GM19395 (cell line): ENCODE results near the gene GFAP.
"Not testable (repeated sequence)": the region's sequence is repeated elsewhere in the genome, so short reads cannot be mapped to it uniquely, and the experiment has no call there.

ENCODE experiments used
- ATAC-seq: cut with Tn5 transposase; IDR thresholded peaks from one replicate; pipeline ENCODE4 v1.9.1; 2021; ENCODE audit warnings: mild to moderate bottlenecking, moderate library complexity; ENCODE audit not compliant: unreplicated experiment

GFAP gene

DNA sequence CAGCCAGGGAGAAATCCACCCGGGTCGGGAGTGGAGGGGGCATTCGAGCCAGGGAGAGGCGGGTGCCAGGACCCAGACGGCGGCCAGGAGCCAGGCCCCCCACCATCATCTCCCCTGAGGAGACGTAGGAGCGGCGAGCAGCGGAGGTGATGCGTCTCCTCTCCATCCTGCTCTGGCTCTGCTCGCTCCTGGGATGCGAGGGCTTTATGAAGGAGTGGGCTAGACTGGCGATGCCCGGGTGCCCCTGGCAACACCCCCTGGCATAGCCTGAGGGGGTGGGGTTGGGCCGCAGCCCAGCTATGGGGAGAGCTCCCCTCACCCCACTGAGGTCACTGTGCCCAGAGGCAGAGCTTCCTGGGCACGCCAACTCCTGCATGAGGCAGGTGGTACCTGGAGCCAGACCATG lies at the start of gene GFAP:
GFAP (minus strand) TSS at position 180 of the 406 bp plus-strand sequence; CDS start at position 166, 14 bp downstream.
- no peak for ATAC-seq

DNA sequence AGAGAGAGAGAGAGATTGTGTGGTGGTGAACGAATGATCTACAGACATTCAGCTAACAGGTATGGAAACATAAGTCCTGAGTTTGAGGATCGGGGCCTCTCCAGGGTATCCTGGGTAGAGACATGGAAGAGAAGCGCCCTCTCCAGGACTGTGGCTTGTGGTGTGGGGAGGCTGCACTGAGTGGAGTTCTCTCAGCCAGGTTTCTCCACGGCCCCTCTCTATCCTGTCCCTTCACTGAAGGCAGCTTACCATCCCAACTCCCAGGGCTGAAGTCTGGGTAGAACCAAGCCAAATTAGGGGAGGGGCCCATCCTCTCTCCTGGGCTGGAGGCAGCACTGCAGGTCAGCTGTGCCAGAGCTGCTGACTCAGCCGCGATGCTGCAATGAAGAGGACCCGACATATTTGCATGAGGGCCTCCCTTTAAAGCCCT lies 46.6 kb upstream of the GFAP start:
- ATAC-seq: no peak

DNA sequence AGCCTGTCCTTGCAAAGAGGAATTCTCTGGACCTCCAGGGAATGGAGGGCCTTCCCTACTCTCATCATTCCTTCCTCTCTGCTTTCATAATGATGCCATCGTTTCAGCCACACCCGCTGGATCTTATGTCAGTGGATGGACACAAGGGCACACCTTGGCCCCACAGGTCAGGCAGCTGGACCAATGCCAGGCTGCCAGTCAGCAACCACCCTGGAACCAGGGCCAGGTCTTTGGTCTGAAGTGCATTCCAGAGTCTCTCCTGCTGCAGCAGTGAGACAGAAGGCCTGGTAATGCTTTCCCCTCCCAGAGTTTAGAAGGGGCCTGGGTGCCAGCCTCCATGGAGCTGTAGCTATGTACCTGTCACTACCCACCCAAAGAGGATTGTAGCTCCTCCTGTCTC lies 45.4 kb upstream of the GFAP start:
- no peak for ATAC-seq

DNA sequence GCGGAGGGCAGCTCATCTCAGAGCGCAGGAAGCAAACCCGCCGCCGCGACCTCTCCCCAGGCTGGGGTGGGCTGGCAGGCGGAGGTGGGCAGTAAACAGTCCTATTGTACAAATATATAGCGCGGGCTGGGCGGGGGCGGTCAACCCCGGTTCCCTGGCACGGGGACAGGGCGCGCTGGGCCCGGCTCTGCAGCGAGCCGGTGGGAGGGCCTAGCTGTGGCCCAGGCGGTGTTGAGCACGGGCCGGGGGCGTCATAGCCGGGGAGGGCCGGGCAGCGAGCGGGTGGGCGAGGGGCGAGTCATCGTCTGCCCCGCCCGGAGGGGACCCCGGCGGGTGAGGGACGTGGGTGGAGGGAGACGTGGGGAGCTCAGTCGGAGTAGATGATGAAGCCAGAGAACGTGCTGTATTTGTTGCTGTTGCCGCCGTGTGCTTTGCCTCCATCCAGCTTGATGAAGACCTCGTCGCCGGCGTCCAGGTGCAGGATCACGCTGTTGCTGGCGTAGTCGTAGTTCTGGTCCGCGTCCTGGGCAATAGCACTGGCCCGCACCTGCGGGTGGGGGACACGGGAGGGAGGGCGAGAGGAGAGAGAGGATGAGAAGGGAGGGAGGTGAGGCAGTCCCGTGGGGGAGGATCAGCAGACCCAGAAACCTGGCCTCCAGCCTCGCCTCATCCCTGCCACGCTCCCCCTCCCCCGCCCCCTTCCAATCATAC lies 44.7 kb upstream of the GFAP start:
- ATAC-seq: no peak

- ATAC-seq: no peak
These were observed 42.0 kb upstream of the GFAP start for GRCh38 chr17:44956998-44957981.

- no peak for ATAC-seq
These were observed 40.5 kb upstream of the GFAP start for GRCh38 chr17:44955674-44956425.

DNA sequence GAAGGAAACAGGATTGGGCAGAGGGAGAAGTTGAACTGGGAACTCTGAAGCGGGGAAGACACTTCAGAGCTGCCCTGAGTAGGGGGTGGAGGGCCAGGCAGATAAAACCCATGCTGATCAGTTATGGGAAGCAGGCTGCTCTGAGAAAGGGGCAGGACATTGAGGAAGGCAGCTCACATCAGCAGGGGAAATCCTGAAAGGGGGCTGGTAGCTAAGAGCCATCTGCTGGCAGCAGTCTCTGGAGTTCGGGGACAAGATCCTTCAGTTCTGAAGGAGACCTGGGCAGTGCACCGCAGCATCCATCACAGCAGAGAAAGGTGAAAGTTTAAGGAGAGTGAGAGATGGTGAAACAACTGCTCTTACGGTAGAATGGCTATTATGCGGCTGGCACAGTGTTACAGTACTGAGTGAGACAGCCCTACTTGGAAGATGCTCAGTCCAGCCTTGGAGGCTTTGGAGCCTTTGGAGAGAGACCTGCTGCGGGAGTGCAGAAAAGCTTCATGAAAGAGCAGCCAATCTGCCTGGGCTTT lies 37.7 kb upstream of the GFAP start:
- no peak for ATAC-seq

- no peak for ATAC-seq
These were observed 33.1 kb upstream of the GFAP start for GRCh38 chr17:44948315-44948795.

DNA sequence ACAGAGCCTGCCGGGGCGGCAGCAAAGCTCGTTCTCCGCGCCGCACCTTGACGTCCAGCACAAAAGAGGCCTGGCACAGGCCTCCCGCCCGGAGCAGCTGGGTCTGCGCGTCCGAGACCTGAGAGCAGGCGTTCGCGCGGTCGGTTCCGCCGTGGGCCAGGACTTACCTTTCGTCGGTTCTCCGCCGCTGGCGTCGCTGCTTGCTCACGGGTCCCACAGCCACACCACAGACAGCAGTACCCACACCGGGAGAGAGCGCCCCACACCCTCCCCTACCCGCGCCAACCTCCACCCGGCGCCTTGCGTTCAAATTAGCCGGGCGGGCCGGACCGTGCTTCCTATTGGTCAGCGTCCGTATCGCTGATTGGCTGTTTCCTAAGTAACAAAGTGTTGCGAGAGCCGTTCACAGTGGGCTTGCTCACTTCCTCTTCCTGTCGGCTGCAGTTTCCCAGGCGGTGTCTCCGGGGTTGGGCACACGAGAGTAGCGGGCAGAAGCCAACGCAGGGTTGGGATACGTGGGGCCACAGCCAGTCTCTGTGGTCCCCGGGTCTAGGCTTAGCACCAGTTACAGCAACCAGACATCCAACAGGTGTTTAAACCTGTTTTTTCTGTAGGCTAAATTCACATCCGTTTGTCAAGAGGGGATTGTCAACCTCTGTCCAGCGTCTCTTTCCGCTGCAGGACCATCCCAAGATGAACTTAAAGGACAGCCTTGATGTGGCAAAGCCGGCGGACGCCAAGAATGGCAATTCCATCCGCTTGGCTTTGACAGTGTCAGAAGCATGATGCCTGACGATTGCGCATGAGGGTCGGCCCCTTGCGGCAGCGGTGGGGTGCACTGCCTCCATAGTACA lies 32.4 kb upstream of the GFAP start, which contains the start of gene KIF18B:
KIF18B (minus strand) TSS at position 313 of the 854 bp plus-strand sequence. CDS start 11,429 bp downstream, outside the sequence.
- peak; percentile 94 for ATAC-seq

DNA sequence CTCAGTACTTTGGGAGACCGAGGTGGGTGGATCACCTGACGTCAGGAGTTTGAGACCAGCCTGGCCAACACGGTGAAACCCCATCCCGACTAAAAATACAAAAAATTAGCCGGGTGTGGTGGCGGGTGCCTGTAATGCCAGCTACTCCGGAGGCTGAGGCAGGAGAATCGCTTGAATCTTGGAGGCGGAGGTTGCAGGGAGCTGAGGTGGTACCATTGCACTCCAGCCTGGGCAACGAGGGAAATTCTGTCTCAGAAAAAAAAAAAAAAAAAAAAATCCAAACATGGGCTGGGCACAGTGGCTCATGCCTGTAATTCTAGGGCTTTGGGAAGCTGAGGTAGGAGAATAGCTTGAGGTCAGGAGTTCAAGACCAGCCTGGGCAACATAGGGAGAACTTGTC lies 30.4 kb upstream of the GFAP start:
- ATAC-seq: not testable (repeated sequence)

- ATAC-seq: no peak
These were observed 27.2 kb upstream of the GFAP start for GRCh38 chr17:44942456-44942855.

DNA sequence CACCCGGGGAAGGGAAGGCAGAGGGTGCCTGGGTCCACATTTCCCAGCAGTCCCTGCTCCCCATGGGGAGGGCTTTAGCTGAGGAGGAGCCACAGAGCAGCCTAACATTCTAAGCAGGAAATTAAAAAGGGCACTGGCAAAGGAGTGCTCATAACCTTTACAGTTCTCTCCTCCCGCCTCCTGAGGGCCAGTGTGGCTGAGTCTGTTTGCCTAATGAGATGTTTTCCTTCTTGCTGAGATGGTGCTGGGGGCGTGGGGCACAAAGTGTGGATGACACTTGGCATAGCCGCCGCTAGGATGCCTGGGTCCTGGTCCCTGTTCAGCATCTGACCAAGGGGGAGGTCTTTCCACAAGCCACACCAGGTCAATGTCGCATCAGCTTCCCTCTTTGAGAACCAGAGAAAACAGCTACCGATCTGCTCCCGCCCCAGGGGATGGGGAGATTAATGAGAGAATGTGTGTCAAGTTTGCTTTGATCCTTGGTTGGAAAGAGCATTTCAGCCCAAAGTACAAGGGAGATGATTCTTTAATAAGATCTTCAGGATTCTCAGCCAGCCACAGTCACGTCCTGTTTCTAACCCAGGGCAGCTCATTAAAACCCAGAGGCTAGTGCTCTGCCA lies 26.5 kb upstream of the GFAP start:
- no peak for ATAC-seq

DNA sequence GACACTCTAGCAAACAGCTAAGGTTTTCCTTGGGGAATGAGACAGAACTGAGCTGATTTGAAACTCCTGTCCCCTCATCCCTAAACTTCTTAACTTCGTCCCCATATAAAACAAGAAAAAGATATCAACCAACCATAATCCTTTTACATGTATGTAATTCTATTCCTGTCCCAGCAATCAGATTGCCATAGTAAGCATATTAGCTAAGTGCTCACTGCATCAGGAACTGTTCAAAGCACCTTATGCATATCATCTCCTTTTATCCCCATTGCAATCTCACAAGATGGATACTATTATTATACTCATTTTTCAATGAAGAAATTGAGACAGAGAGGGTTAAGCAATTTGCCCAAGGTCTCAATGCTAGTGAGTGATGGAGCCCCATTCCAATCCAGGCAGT lies 25.5 kb upstream of the GFAP start:
- ATAC-seq: no peak

DNA sequence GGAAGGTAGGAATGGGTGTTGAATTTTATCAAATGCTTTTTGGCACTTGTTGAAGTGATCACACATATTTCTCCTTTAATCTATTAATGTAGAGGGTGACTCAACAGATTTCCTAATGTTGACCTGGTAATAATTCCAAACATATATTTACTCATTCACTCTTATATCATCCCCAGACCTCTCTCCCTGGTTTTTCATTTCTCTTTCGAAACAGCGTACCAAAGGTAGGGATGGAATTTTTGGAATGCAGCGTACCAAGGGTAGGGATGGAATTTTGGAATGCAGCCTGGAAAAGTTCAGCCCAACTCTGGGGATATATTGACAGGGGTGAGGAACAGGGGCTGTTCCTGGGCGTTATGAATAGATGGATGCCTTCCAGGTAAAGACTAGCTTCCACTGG lies 25.0 kb upstream of the GFAP start:
- no peak for ATAC-seq

- no peak for ATAC-seq
These were observed 19.8 kb upstream of the GFAP start for GRCh38 chr17:44935116-44935515.

GRCh38 chr17:44934745-44935105 lies 19.4 kb upstream of the GFAP start:
- ATAC-seq: no peak

DNA sequence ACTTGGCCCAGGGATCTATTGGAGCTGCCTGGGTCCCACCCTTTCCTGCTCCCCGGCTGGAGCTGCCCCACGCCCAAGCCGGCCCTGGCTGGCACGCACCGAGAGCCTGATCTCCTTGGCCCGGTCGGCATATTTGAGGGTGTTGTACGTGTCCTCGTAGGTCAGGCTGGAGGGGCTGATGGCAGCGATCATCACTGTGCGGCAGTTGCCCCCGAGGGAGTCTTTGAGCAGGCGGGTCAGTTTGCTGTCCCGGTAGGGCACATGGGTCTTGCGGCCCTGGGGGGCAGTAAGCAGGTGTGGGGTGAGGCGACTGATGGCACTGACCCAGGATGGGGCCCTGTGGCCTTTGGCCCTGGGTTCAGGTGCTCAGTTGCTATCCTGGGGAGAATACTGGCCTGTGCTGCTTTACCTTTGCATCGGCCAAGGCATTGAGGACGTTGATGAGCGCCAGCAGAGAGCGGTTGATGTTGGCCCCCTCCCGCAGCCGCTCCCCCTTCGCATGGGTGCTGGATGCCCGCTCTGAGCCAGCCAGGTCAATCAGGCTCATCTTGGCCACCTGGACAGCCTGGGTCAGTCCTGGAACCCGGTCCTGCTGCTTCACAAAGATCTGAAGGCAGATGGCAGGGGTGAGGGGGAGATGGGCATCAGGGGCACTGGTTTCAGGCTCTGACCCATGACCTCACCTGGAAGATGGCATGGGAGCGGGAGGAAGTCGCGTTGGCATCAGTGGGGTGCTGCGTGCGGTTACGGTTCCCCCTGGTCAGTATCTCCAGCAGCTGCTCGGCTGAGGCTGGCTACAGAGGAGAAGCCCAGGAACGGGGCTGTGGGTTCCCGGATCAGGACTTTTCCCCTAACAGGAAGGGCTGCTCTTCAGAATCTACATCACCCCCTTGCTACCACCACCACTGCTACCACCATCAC lies 18.8 kb upstream of the GFAP start:
- ATAC-seq: no peak

- ATAC-seq: no peak
These were observed 17.4 kb upstream of the GFAP start for GRCh38 chr17:44932787-44933097.
